Neural progenitor cell (in vitro differentiated cells): ENCODE results near the gene RPN1.
"Not testable (repeated sequence)": the region's sequence is repeated elsewhere in the genome, so short reads cannot be mapped to it uniquely, and the experiment has no call there.

Experiments
- CTCF ChIP-seq: fragments of 200-600 bp; sonication (generic); IDR thresholded peaks from 2 replicates; pipeline ENCODE4 v1.5.1; 2017; ENCODE audit warnings: antibody characterized with exemption, mild to moderate bottlenecking
- EZH2 ChIP-seq: fragments of 200-600 bp; sonication (generic); IDR thresholded peaks from 2 replicates; pipeline ENCODE4 v1.6.1; 2017; ENCODE audit warnings: antibody characterized with exemption, mild to moderate bottlenecking, moderate library complexity
- EZH2phosphoT487 ChIP-seq: fragments of 200-600 bp; sonication (generic); IDR thresholded peaks from 2 replicates; pipeline ENCODE4 v1.6.1; 2017; ENCODE audit warnings: antibody characterized with exemption

GRCh38 chr3:128589985-128590384, 60.6 kb downstream of the RPN1 start:
- not testable (repeated sequence) for TF ChIP-seq CTCF, EZH2phosphoT487, EZH2
